ENCODE measurements around the gene SRGAP3. TPM values are rescaled to one million over a fixed set of nuclear protein-coding genes. Genes with fewer than 3 reads are reported as not detected.
A peak's percentile ranks its signal among the peaks of the same experiment; 100 is the strongest.
"Not testable (repeated sequence)": the region's sequence is repeated elsewhere in the genome, so short reads cannot be mapped to it uniquely, and the experiment has no call there.

The SRGAP3 gene
- total RNA-seq = 0.99 to 3.0 TPM (median 2.5 TPM) in 3 replicates
- long read RNA-seq, partial matches to known transcripts = 2 of 4 reads
- long read RNA-seq, other reads (novel, unspliced or antisense) = 2 of 4 reads

GRCh38 chr3:9249273-9250192 lies at the start of gene SRGAP3:
Gene SRGAP3 (minus strand): TSS chr3:9249646. CDS start chr3:9248951, 695 bp downstream.
- Mint-ChIP-seq H3K9me3 (ENCODE audit: low read depth) (no peaks in the 10 kb centered on the region), H3K27ac (ENCODE audit: unreplicated experiment) (peak within 1 kb of the TSS; percentile 38), H3K36me3 (ENCODE audit: low read depth) (no peaks in the 10 kb centered on the region), H3K27me3 (ENCODE audit: low read depth) (peaks cover 20% of the 10 kb centered on the region), H3K4me3 (ENCODE audit: unreplicated experiment) (peak within 1 kb of the TSS; percentile 77), H3K4me1 (ENCODE audit: low read depth) (peaks cover 22% of the 10 kb centered on the region)
- no peak for DNase-seq (ENCODE audit: low spot score)
- TF ChIP-seq, protein P1, sequence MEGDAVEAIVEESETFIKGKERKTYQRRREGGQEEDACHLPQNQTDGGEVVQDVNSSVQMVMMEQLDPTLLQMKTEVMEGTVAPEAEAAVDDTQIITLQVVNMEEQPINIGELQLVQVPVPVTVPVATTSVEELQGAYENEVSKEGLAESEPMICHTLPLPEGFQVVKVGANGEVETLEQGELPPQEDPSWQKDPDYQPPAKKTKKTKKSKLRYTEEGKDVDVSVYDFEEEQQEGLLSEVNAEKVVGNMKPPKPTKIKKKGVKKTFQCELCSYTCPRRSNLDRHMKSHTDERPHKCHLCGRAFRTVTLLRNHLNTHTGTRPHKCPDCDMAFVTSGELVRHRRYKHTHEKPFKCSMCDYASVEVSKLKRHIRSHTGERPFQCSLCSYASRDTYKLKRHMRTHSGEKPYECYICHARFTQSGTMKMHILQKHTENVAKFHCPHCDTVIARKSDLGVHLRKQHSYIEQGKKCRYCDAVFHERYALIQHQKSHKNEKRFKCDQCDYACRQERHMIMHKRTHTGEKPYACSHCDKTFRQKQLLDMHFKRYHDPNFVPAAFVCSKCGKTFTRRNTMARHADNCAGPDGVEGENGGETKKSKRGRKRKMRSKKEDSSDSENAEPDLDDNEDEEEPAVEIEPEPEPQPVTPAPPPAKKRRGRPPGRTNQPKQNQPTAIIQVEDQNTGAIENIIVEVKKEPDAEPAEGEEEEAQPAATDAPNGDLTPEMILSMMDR (IDR thresholded peaks at IDR 0.05) = peak; percentile 50

- no peak overlapping the region for H3K4me3 Mint-ChIP-seq (ENCODE audit: unreplicated experiment)
- DNase-seq (ENCODE audit: low spot score) = no peak
- no peaks in the 10 kb centered on the region for H3K36me3 Mint-ChIP-seq (ENCODE audit: low read depth)
- H3K27ac Mint-ChIP-seq (ENCODE audit: unreplicated experiment) = no peak overlapping the region
- peaks cover 5% of the 10 kb centered on the region for H3K9me3 Mint-ChIP-seq (ENCODE audit: low read depth)
- TF ChIP-seq, protein P1 (IDR thresholded peaks at IDR 0.05) = no peak
- H3K27me3 Mint-ChIP-seq (ENCODE audit: low read depth) = peaks cover 13% of the 10 kb centered on the region
- H3K4me1 Mint-ChIP-seq (ENCODE audit: low read depth) = peaks cover 9% of the 10 kb centered on the region
Observed at GRCh38 chr3:9298236-9298635, 48.8 kb upstream of the SRGAP3 start.

- TF ChIP-seq, protein P1 (IDR thresholded peaks at IDR 0.05) = no peak
- no peak overlapping the region for H3K27ac Mint-ChIP-seq (ENCODE audit: unreplicated experiment)
- no peak overlapping the region for H3K4me3 Mint-ChIP-seq (ENCODE audit: unreplicated experiment)
- DNase-seq (ENCODE audit: low spot score) = no peak
- H3K9me3 Mint-ChIP-seq (ENCODE audit: low read depth) = peaks cover 5% of the 10 kb centered on the region
- no peaks in the 10 kb centered on the region for H3K36me3 Mint-ChIP-seq (ENCODE audit: low read depth)
- H3K4me1 Mint-ChIP-seq (ENCODE audit: low read depth) = no peaks in the 10 kb centered on the region
- H3K27me3 Mint-ChIP-seq (ENCODE audit: low read depth) = peaks cover 19% of the 10 kb centered on the region
Observed at GRCh38 chr3:9296241-9296640, 46.8 kb upstream of the SRGAP3 start.

DNA sequence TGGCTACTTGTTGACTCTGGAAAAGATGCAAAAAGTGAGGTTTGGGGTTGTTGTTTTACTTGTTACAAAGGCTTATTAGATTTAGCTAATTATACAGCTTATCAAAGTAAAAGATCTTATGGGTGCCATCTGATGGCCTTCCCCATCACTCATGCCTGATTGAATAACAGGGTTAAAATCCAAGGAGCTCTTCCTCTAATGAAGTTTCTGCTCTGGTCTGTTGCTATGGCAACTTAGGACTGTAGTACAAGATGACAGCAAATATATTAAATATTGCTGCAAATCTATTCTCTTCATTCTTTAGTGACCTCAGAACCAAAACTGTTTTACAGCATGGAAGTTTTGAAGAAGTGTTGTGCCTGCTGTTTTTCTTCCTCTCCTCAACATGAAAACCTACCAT lies 45.6 kb upstream of the SRGAP3 start:
- Mint-ChIP-seq H3K36me3 (ENCODE audit: low read depth) (no peaks in the 10 kb centered on the region), H3K27ac (ENCODE audit: unreplicated experiment) (no peak overlapping the region), H3K4me3 (ENCODE audit: unreplicated experiment) (no peak overlapping the region), H3K4me1 (ENCODE audit: low read depth) (no peaks in the 10 kb centered on the region), H3K27me3 (ENCODE audit: low read depth) (peaks cover 18% of the 10 kb centered on the region), H3K9me3 (ENCODE audit: low read depth) (peaks cover 5% of the 10 kb centered on the region)
- DNase-seq (ENCODE audit: low spot score) = no peak
- TF ChIP-seq, protein P1 (IDR thresholded peaks at IDR 0.05) = no peak

GRCh38 chr3:9293953-9294352 lies 44.5 kb upstream of the SRGAP3 start:
- not testable (repeated sequence) for H3K4me3 Mint-ChIP-seq (ENCODE audit: unreplicated experiment); H3K27ac Mint-ChIP-seq (ENCODE audit: unreplicated experiment); H3K9me3 Mint-ChIP-seq (ENCODE audit: low read depth); H3K4me1 Mint-ChIP-seq (ENCODE audit: low read depth); H3K36me3 Mint-ChIP-seq (ENCODE audit: low read depth); DNase-seq (ENCODE audit: low spot score)
- H3K27me3 Mint-ChIP-seq (ENCODE audit: low read depth) = peaks cover 18% of the 10 kb centered on the region
